Neural progenitor cell (in vitro differentiated cells): Measurements from ENCODE around the gene NDUFA13. TPM values are rescaled to one million over a fixed set of nuclear protein-coding genes. Genes with fewer than 3 reads are reported as not detected.

ENCODE experiments used
- DNase-seq: peaks from one replicate; pipeline ENCODE4 v3.0.0-alpha.2; 2016; ENCODE audit warnings: low spot score
- H2AFZ ChIP-seq: fragments of 200-600 bp; sonication (generic); replicated peaks from 2 replicates; pipeline ENCODE4 v1.6.1; 2016; ENCODE audit warnings: antibody characterized with exemption
- H3F3A ChIP-seq: fragments of 200-600 bp; sonication (generic); 2 replicates; pipeline ENCODE4 v1.6.1; 2016; ENCODE audit warnings: antibody characterized with exemption, low read depth
- H3K27ac ChIP-seq: fragments of 200-600 bp; sonication (generic); 2 replicates; pipeline ENCODE4 v1.5.1; 2016; ENCODE audit warnings: mild to moderate bottlenecking
- H3K27me3 ChIP-seq: fragments of 200-600 bp; sonication (generic); 2 replicates; pipeline ENCODE4 v1.6.1; 2016; ENCODE audit warnings: mild to moderate bottlenecking, moderate library complexity
- H3K36me3 ChIP-seq: fragments of 200-600 bp; sonication (generic); 2 replicates; pipeline ENCODE4 v1.5.1; 2016
- H3K4me1 ChIP-seq: fragments of 200-600 bp; sonication (generic); 2 replicates; pipeline ENCODE4 v1.6.1; 2016; ENCODE audit warnings: mixed run types
- H3K4me2 ChIP-seq: fragments of 200-600 bp; sonication (generic); 2 replicates; pipeline ENCODE4 v1.6.1; 2016
- H3K4me3 ChIP-seq: fragments of 200-600 bp; sonication (generic); 2 replicates; pipeline ENCODE4 v1.5.1; 2016
- H3K79me2 ChIP-seq: fragments of 200-600 bp; sonication (generic); 2 replicates; pipeline ENCODE4 v1.6.1; 2016; ENCODE audit warnings: low read depth
- H3K9ac ChIP-seq: fragments of 200-600 bp; sonication (generic); 2 replicates; pipeline ENCODE4 v1.6.1; 2016
- H3K9me3 ChIP-seq: fragments of 200-600 bp; sonication (generic); 2 replicates; pipeline ENCODE4 v1.5.1; 2016; ENCODE audit warnings: low read depth
- H4K20me1 ChIP-seq: fragments of 200-600 bp; sonication (generic); 2 replicates; pipeline ENCODE4 v1.6.1; 2016; ENCODE audit warnings: low read depth
- H3K27ac Mint-ChIP-seq: 3 replicates; pipeline ENCODE4 v1.8.0; 2021; ENCODE audit warnings: mixed read lengths
- H3K27me3 Mint-ChIP-seq: 2 replicates; pipeline ENCODE4 v1.8.0; 2022; ENCODE audit warnings: low read depth, mild to moderate bottlenecking, inconsistent platforms, moderate library complexity, mixed read lengths; ENCODE audit not compliant: insufficient read depth
- H3K36me3 Mint-ChIP-seq: 3 replicates; pipeline ENCODE4 v1.8.0; 2021; ENCODE audit warnings: mixed read lengths
- H3K4me1 Mint-ChIP-seq: 3 replicates; pipeline ENCODE4 v1.8.0; 2021; ENCODE audit warnings: mixed read lengths
- H3K4me3 Mint-ChIP-seq: 3 replicates; pipeline ENCODE4 v1.8.0; 2021; ENCODE audit warnings: mild to moderate bottlenecking, moderate library complexity, mixed read lengths
- H3K9me3 Mint-ChIP-seq: 3 replicates; pipeline ENCODE4 v1.8.0; 2020; ENCODE audit warnings: mixed read lengths
- CTCF ChIP-seq: fragments of 200-600 bp; sonication (generic); IDR thresholded peaks from 2 replicates; pipeline ENCODE4 v1.5.1; 2017; ENCODE audit warnings: antibody characterized with exemption, mild to moderate bottlenecking
- EZH2 ChIP-seq: fragments of 200-600 bp; sonication (generic); IDR thresholded peaks from 2 replicates; pipeline ENCODE4 v1.6.1; 2017; ENCODE audit warnings: antibody characterized with exemption, mild to moderate bottlenecking, moderate library complexity
- EZH2phosphoT487 ChIP-seq: fragments of 200-600 bp; sonication (generic); IDR thresholded peaks from 2 replicates; pipeline ENCODE4 v1.6.1; 2017; ENCODE audit warnings: antibody characterized with exemption
- total RNA-seq: library from RNA; depleted of rRNA; stranded (reverse); fragments of >200 nt; gene quantifications from 2 replicates; pipeline ENCODE4 v1.2.3, GENCODE V29; 2015; ENCODE audit warnings: low replicate concordance

The NDUFA13 gene
- total RNA-seq, 1 donor from 2014 or later: 78.6 TPM

- H3K27ac Mint-ChIP-seq: no peak overlapping the region
- H3K4me3 Mint-ChIP-seq: no peak overlapping the region
- no peaks in the 10 kb centered on the region for H4K20me1 ChIP-seq
- peaks cover 4% of the 10 kb centered on the region for H3K4me1 Mint-ChIP-seq
- no peaks in the 10 kb centered on the region for H3K4me1 ChIP-seq
- no peak overlapping the region for H3K4me2 ChIP-seq
- no peak overlapping the region for H2AFZ ChIP-seq
- H3K4me3 ChIP-seq: no peak overlapping the region
- TF ChIP-seq EZH2phosphoT487 (no peak), CTCF (no peak), EZH2 (no peak)
- H3F3A ChIP-seq: peaks cover 12% of the 10 kb centered on the region
- H3K36me3 Mint-ChIP-seq: no peaks in the 10 kb centered on the region
- H3K9me3 Mint-ChIP-seq: no peaks in the 10 kb centered on the region
- H3K27me3 Mint-ChIP-seq: peaks cover 13% of the 10 kb centered on the region
- no peaks in the 10 kb centered on the region for H3K36me3 ChIP-seq
- no peaks in the 10 kb centered on the region for H3K9me3 ChIP-seq
- no peaks in the 10 kb centered on the region for H3K27me3 ChIP-seq
- H3K79me2 ChIP-seq: no peaks in the 10 kb centered on the region
- no peak overlapping the region for H3K27ac ChIP-seq
- DNase-seq: no peak
- H3K9ac ChIP-seq: no peak overlapping the region
Measured at GRCh38 chr19:19547674-19548336, 31.8 kb downstream of the NDUFA13 start.

- Histone ChIP-seq H3K36me3 (no peaks in the 10 kb centered on the region), H3K4me1 (no peaks in the 10 kb centered on the region), H3K27ac (no peak overlapping the region), H3K4me2 (no peak overlapping the region), H3F3A (peaks cover 12% of the 10 kb centered on the region), H3K4me3 (no peak overlapping the region), H3K9me3 (no peaks in the 10 kb centered on the region), H3K79me2 (no peaks in the 10 kb centered on the region), H4K20me1 (no peaks in the 10 kb centered on the region), H2AFZ (no peak overlapping the region), H3K27me3 (no peaks in the 10 kb centered on the region), H3K9ac (no peak overlapping the region)
- H3K36me3 Mint-ChIP-seq: no peaks in the 10 kb centered on the region
- DNase-seq: no peak
- no peak for TF ChIP-seq EZH2phosphoT487
- no peak for TF ChIP-seq CTCF
- no peak for TF ChIP-seq EZH2
- H3K4me3 Mint-ChIP-seq: no peak overlapping the region
- peak overlapping the region; percentile 20 for H3K27ac Mint-ChIP-seq
- H3K27me3 Mint-ChIP-seq: peaks cover 11% of the 10 kb centered on the region
- H3K9me3 Mint-ChIP-seq: no peaks in the 10 kb centered on the region
- H3K4me1 Mint-ChIP-seq: peaks cover 4% of the 10 kb centered on the region
Measured at GRCh38 chr19:19548915-19549759, 33.1 kb downstream of the NDUFA13 start.

GRCh38 chr19:19549804-19550464 is 33.9 kb downstream of the NDUFA13 start:
- no peak for TF ChIP-seq CTCF
- TF ChIP-seq EZH2: no peak
- no peak for TF ChIP-seq EZH2phosphoT487
- no peak overlapping the region for H3K4me3 ChIP-seq
- H3K9ac ChIP-seq: no peak overlapping the region
- no peak for DNase-seq
- peaks cover 12% of the 10 kb centered on the region for H3F3A ChIP-seq
- peaks cover 4% of the 10 kb centered on the region for H3K4me1 Mint-ChIP-seq
- H3K36me3 ChIP-seq: no peaks in the 10 kb centered on the region
- peaks cover 11% of the 10 kb centered on the region for H3K27me3 Mint-ChIP-seq
- H3K4me2 ChIP-seq: no peak overlapping the region
- H3K27ac ChIP-seq: no peak overlapping the region
- H3K79me2 ChIP-seq: no peaks in the 10 kb centered on the region
- H3K9me3 ChIP-seq: no peaks in the 10 kb centered on the region
- H3K4me1 ChIP-seq: no peaks in the 10 kb centered on the region
- H3K27ac Mint-ChIP-seq: no peak overlapping the region
- no peaks in the 10 kb centered on the region for H3K27me3 ChIP-seq
- H3K4me3 Mint-ChIP-seq: no peak overlapping the region
- H2AFZ ChIP-seq: no peak overlapping the region
- H3K36me3 Mint-ChIP-seq: no peaks in the 10 kb centered on the region
- H4K20me1 ChIP-seq: no peaks in the 10 kb centered on the region
- no peaks in the 10 kb centered on the region for H3K9me3 Mint-ChIP-seq
